CD14-positive monocyte (primary cell): ENCODE data around the gene MGAT5. TPM values are rescaled to one million over a fixed set of nuclear protein-coding genes. Genes with fewer than 3 reads are reported as not detected.

Experiments used
- DNase-seq, 3 donors: peaks; one replicate each; pipeline ENCODE4 v3.0.0-alpha.2; 2011 to 2022
- H2AFZ ChIP-seq: 2 replicates; pipeline ENCODE4 v1.6.0; 2012; ENCODE audit warnings: mild to moderate bottlenecking, low read depth, low read length, inconsistent platforms; ENCODE audit not compliant: insufficient read depth, poor library complexity, severe bottlenecking
- H3K27ac ChIP-seq, 2 donors: 1 replicate in 1 of 2; 2 replicates in 1 of 2; pipeline ENCODE4 v1.5.1; 2012 to 2013; ENCODE audit warnings: low read length in 2 of 2, control low read depth in 1 of 2, inconsistent platforms in 1 of 2, low read depth in 1 of 2, mild to moderate bottlenecking in 1 of 2
- H3K27me3 ChIP-seq, 2 donors: one replicate each; pipeline versions ENCODE4 v1.6.0 to v1.6.1; 2011 to 2013; ENCODE audit warnings: low read length in 2 of 2; ENCODE audit not compliant: control insufficient read depth in 2 of 2, insufficient read depth in 2 of 2
- H3K36me3 ChIP-seq, 2 donors: replicated peaks in 1 of 2; 1 replicate in 1 of 2; 2 replicates in 1 of 2; pipeline versions ENCODE4 v1.5.1 to v1.6.1; 2012 to 2013; ENCODE audit warnings: low read length in 2 of 2, control low read depth in 1 of 2, inconsistent platforms in 1 of 2, mild to moderate bottlenecking in 1 of 2; ENCODE audit not compliant: insufficient read depth in 2 of 2, control insufficient read depth in 1 of 2
- H3K4me1 ChIP-seq, 2 donors: 1 replicate in 1 of 2; 2 replicates in 1 of 2; pipeline versions ENCODE4 v1.5.1 to v1.6.1; 2012 to 2013; ENCODE audit warnings: low read length in 2 of 2, control low read depth in 1 of 2, inconsistent platforms in 1 of 2, mild to moderate bottlenecking in 1 of 2, moderate library complexity in 1 of 2; ENCODE audit not compliant: insufficient read depth in 2 of 2, control insufficient read depth in 1 of 2
- H3K4me2 ChIP-seq: replicated peaks from 2 replicates; pipeline ENCODE3; 2012; ENCODE audit warnings: low read length, moderate library complexity, mild to moderate bottlenecking; ENCODE audit not compliant: poor library complexity, severe bottlenecking; ENCODE audit errors: extremely low read depth
- H3K4me3 ChIP-seq, 3 experiments: fragments of 200-600 bp in 1 of 3; sonication (generic) in 1 of 3; replicated peaks in 1 of 3; 1 replicate in 2 of 3; 2 replicates in 1 of 3; pipeline ENCODE4 v1.5.1; 2011 to 2013; ENCODE audit warnings: low read length in 3 of 3, mild to moderate bottlenecking in 3 of 3, control low read depth in 2 of 3, low read depth in 2 of 3, inconsistent platforms in 1 of 3, moderate library complexity in 1 of 3
- H3K79me2 ChIP-seq: 2 replicates; pipeline ENCODE4 v1.6.0; 2012; ENCODE audit warnings: mild to moderate bottlenecking, control low read depth, inconsistent platforms, low read length, moderate library complexity; ENCODE audit not compliant: insufficient read depth
- H3K9ac ChIP-seq: 2 replicates; pipeline ENCODE4 v1.6.0; 2017; ENCODE audit warnings: low read length, mild to moderate bottlenecking; ENCODE audit not compliant: insufficient read depth, poor library complexity, severe bottlenecking
- H3K9me3 ChIP-seq, 2 donors: replicated peaks in 1 of 2; 1 replicate in 1 of 2; 2 replicates in 1 of 2; pipeline versions ENCODE4 v1.5.1 to v1.6.1; 2012 to 2013; ENCODE audit warnings: low read length in 2 of 2, control low read depth in 1 of 2; ENCODE audit not compliant: control insufficient read depth in 1 of 2, insufficient read depth in 1 of 2
- H4K20me1 ChIP-seq: 2 replicates; pipeline ENCODE4 v1.6.0; 2012; ENCODE audit warnings: mild to moderate bottlenecking, low read length, control low read depth, moderate library complexity; ENCODE audit not compliant: insufficient read depth
- H3K27ac Mint-ChIP-seq, 7 donors: one replicate each; pipeline ENCODE4 v1.8.0; 2020; ENCODE audit warnings: mild to moderate bottlenecking in 7 of 7, mixed read lengths in 7 of 7, moderate library complexity in 6 of 7, inconsistent platforms in 2 of 7
- H3K27me3 Mint-ChIP-seq, 3 donors: one replicate each; pipeline ENCODE4 v1.8.0; 2021 to 2022; ENCODE audit warnings: low read depth in 3 of 3, mild to moderate bottlenecking in 3 of 3, mixed read lengths in 3 of 3, moderate library complexity in 3 of 3, inconsistent platforms in 1 of 3
- H3K36me3 Mint-ChIP-seq, 2 donors: one replicate each; pipeline ENCODE4 v1.8.0; 2020; ENCODE audit warnings: mixed read lengths in 2 of 2, inconsistent platforms in 1 of 2, mild to moderate bottlenecking in 1 of 2
- H3K4me1 Mint-ChIP-seq: one replicate; pipeline ENCODE4 v1.8.0; 2020; ENCODE audit warnings: mild to moderate bottlenecking, mixed read lengths
- H3K4me3 Mint-ChIP-seq, 2 donors: one replicate each; pipeline ENCODE4 v1.8.0; 2020; ENCODE audit warnings: mild to moderate bottlenecking in 2 of 2, mixed read lengths in 2 of 2, moderate library complexity in 1 of 2
- H3K9me3 Mint-ChIP-seq, 7 donors: one replicate each; pipeline ENCODE4 v1.8.0; 2020 to 2022; ENCODE audit warnings: mixed read lengths in 7 of 7, mild to moderate bottlenecking in 6 of 7, moderate library complexity in 6 of 7, inconsistent platforms in 2 of 7
- CTCF ChIP-seq: fragments of 200-600 bp; IDR thresholded peaks from one replicate; pipeline ENCODE4 v1.8.0; 2022; ENCODE audit warnings: antibody characterized with exemption, mild to moderate bottlenecking
- WGBS: methylation state at CpG from one replicate; pipeline ENCODE4 v1.1.5; 2013; ENCODE audit warnings: missing lambda C conversion rate; ENCODE audit not compliant: insufficient coverage; 5-methylcytosine and 5-hydroxymethylcytosine counted together
- intact Hi-C, 2 donors: fragments of 100-400 bp; cut with micrococcal nuclease; formaldehyde crosslinking; loops; one replicate each; pipeline versions ENCODE4 v1.15.0 to v1.15.1; 2023
- polyA plus RNA-seq, 3 donors: library from polyadenylated mRNA; depleted of rRNA in 1 of 3; unstranded in 2 of 3; stranded (reverse) in 1 of 3; fragments of 300-500 nt in 2 of 3; fragments of >200 nt in 1 of 3; fragmentation: Illumina TruSeq in 2 of 3; gene quantifications; 1 replicate in 2 of 3; 2 replicates in 1 of 3; pipeline ENCODE4 v1.2.3, GENCODE V29; 2012 to 2021

The MGAT5 gene
- polyA plus RNA-seq, 3 donors, result 1.9 to 6.6 (median 2.4) TPM

GRCh38 chr2:134225173-134225572 lies 28.7 kb upstream of the MGAT5 start:
- intact Hi-C loops, result no loop called here
- Mint-ChIP-seq H3K9me3 (peaks cover 4 to 10% (median 7%) of the 10 kb centered on the region in 7 donors), H3K4me3 (no peak overlapping the region), H3K4me1 (peaks cover 15% of the 10 kb centered on the region), H3K27me3 (no peaks in the 10 kb centered on the region), H3K36me3 (peaks cover 0 to 7% of the 10 kb centered on the region in 2 donors), H3K27ac (no peak overlapping the region)
- no peak for DNase-seq
- Histone ChIP-seq H3K27ac (no peak overlapping the region), H3K9ac (no peak overlapping the region), H3K9me3 (peaks cover 4 to 5% of the 10 kb centered on the region in 2 donors), H3K27me3 (no peaks in the 10 kb centered on the region), H3K4me3 (no peak overlapping the region), H4K20me1 (peaks cover 29% of the 10 kb centered on the region), H2AFZ (no peak overlapping the region), H3K4me2 (no peak overlapping the region), H3K4me1 (peaks cover 6 to 9% of the 10 kb centered on the region in 2 donors), H3K79me2 (peaks cover 47% of the 10 kb centered on the region), H3K36me3 (no peaks in the 10 kb centered on the region)
- WGBS, result 100% methylated on average over 1 of the region's 2 CpGs
- no peak for TF ChIP-seq CTCF

GRCh38 chr2:134225841-134226240 lies 28.0 kb upstream of the MGAT5 start:
- Histone ChIP-seq H2AFZ (no peak overlapping the region), H3K79me2 (peaks cover 44% of the 10 kb centered on the region), H3K4me1 (peaks cover 0 to 2% of the 10 kb centered on the region in 2 donors), H3K4me3 (no peak overlapping the region), H3K9me3 (peaks cover 4 to 5% of the 10 kb centered on the region in 2 donors), H4K20me1 (peaks cover 22% of the 10 kb centered on the region), H3K27ac (no peak overlapping the region), H3K36me3 (no peaks in the 10 kb centered on the region), H3K9ac (no peak overlapping the region), H3K27me3 (no peaks in the 10 kb centered on the region), H3K4me2 (no peak overlapping the region)
- Mint-ChIP-seq H3K27ac (no peak overlapping the region), H3K4me3 (no peak overlapping the region), H3K9me3 (peaks cover 4 to 10% (median 7%) of the 10 kb centered on the region in 7 donors), H3K36me3 (peaks cover 0 to 7% of the 10 kb centered on the region in 2 donors), H3K4me1 (peaks cover 8% of the 10 kb centered on the region), H3K27me3 (no peaks in the 10 kb centered on the region)
- TF ChIP-seq CTCF, result no peak
- WGBS, result 100% methylated on average over 2 of the region's 2 CpGs
- intact Hi-C loops, result no loop called here
- no peak for DNase-seq
